IPS DF 6.9 (cell line): ENCODE measurements around the gene GNG2.

ENCODE experiments used
- DNase-seq: peaks from one replicate; pipeline ENCODE4 v3.0.0-alpha.2; 2013; ENCODE audit warnings: low read depth, low spot score
- H3K27ac ChIP-seq: one replicate; pipeline ENCODE4 v1.5.1; 2013; ENCODE audit warnings: low read length, control low read depth
- H3K27me3 ChIP-seq: 2 replicates; pipeline ENCODE4 v1.6.1; 2013; ENCODE audit warnings: mild to moderate bottlenecking, low read length; ENCODE audit not compliant: control insufficient read depth, insufficient read depth
- H3K36me3 ChIP-seq: 2 replicates; pipeline ENCODE4 v1.6.1; 2013; ENCODE audit warnings: low read length; ENCODE audit not compliant: control insufficient read depth, insufficient read depth
- H3K4me1 ChIP-seq: 2 replicates; pipeline ENCODE4 v1.6.1; 2013; ENCODE audit warnings: low read length; ENCODE audit not compliant: control insufficient read depth, insufficient read depth
- H3K4me3 ChIP-seq: 2 replicates; pipeline ENCODE4 v1.5.1; 2013; ENCODE audit warnings: mild to moderate bottlenecking, low read length
- H3K9me3 ChIP-seq: 2 replicates; pipeline ENCODE4 v1.6.1; 2013; ENCODE audit warnings: low read length, inconsistent platforms; ENCODE audit not compliant: control insufficient read depth, insufficient read depth
- WGBS: extraction: QIAGEN DNeasy Blood & Tissue Kit; methylation state at CpG from one replicate; pipeline ENCODE4 v1.1.7; 2013; ENCODE audit warnings: mixed read lengths, missing lambda C conversion rate; ENCODE audit not compliant: insufficient read length, insufficient coverage; 5-methylcytosine and 5-hydroxymethylcytosine counted together

The GNG2 gene

DNA sequence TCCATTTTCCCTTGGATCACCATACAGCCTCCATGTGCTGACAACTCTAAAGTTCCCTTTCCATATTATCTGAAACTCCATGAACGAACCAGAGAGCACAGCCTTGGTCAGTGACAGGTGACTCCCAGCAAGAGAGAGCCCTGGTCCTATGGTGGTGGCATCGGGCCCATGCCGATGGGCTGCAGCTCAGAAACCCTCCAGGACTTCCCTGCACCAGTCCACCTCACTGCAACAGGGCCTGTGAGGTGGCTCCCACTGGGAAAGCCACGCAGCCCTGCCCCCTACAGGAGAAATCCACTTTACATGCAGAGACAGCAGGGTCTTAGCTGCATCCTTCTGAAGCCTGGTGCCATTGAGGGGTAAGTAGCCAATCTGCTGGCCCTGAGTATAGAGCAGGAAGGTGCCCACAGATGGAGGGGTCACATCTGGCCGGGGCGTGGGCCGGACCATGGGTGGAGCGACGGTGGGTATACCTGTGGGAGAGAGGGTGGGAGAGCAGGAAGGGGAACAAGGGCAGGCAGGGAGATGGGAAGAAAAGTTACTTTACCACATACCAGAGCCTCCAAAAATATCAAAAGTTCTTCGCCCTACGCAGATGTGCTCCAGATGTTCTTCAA lies 153.7 kb downstream of the GNG2 start:
- Histone ChIP-seq H3K27ac (no peak overlapping the region), H3K9me3 (no peaks in the 10 kb centered on the region), H3K27me3 (no peaks in the 10 kb centered on the region), H3K4me3 (no peak overlapping the region), H3K36me3 (peaks cover 15% of the 10 kb centered on the region; the same call in 1 of the 2 replicates), H3K4me1 (peaks cover 3% of the 10 kb centered on the region; the same call in 1 of the 2 replicates)
- WGBS: no CpG with 5 or more reads among the region's 11 CpGs
- no peak for DNase-seq

DNA sequence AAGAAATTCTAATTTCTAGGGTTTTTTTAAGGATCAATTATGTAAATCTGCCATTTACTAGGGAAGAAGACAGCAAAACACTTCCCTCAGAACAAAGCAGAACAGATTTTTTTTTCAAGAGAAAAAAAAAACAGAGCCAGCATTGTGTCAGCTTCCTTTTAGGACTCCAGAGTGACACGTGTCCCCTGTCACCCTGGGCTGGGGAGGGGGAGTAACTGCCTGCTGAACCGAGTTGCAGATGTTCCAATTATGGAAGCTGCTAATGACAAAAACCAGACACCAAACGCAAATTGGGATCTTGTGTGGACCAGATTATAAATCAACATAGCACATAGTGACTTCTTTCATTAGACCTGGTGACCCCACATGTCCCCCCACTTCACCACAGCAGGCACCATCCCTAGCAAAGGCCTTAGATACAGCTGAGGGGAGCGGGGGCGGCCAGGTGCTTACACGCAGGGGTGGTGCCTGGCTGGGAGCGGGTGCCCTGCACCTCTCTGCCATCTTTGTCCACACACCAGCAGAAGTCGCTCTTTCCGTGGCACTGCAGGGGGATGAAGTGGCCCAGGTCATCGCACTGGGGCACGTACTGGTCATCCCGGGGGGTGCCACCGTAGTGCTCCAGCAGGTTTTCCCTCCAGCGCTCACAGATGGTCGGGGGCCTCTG lies 154.3 kb downstream of the GNG2 start:
- no peak for DNase-seq
- Histone ChIP-seq H3K27me3 (no peaks in the 10 kb centered on the region), H3K4me1 (peaks cover 3% of the 10 kb centered on the region; the same call in 1 of the 2 replicates), H3K27ac (no peak overlapping the region), H3K9me3 (no peaks in the 10 kb centered on the region), H3K4me3 (no peak overlapping the region), H3K36me3 (peaks cover 14% of the 10 kb centered on the region; the same call in 1 of the 2 replicates)
- WGBS: no CpG with 5 or more reads among the region's 15 CpGs

DNA sequence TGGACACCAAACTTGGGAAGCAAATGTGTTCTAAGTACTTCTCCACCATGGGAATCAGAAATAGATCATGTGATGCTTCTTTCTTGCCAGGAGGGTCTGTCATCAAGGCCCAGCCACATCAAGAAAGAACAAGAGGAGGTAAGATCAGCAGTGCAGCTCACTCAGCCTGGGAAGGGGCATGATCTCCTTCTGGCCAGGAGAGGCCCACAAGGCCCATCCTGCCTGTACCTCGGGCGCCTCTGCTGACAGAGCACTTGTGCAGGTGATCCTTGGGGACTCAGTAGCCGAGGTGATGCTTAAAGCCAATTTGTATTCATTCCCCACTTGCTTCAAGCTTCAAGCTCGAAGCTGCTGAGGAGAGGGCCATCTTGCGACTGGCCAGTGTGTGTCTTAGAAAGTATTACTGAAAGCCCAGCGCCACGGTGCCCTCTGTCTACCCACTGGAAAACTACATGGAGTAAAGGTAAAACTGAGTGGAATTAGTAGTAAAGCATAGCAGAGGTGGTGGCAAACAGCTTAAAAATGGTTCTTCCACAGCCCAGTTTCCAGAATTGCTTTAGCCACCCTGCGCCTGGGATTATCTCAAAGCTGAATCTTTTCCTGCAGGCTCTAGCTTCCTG lies 155.1 kb downstream of the GNG2 start:
- peaks cover 3% of the 10 kb centered on the region; the same call in 1 of the 2 replicates for H3K4me1 ChIP-seq
- H3K9me3 ChIP-seq: no peaks in the 10 kb centered on the region
- H3K27me3 ChIP-seq: no peaks in the 10 kb centered on the region
- H3K27ac ChIP-seq: no peak overlapping the region
- WGBS: no CpG with 5 or more reads among the region's 8 CpGs
- H3K4me3 ChIP-seq: no peak overlapping the region
- peaks cover 11% of the 10 kb centered on the region; the same call in 1 of the 2 replicates for H3K36me3 ChIP-seq
- DNase-seq: no peak

DNA sequence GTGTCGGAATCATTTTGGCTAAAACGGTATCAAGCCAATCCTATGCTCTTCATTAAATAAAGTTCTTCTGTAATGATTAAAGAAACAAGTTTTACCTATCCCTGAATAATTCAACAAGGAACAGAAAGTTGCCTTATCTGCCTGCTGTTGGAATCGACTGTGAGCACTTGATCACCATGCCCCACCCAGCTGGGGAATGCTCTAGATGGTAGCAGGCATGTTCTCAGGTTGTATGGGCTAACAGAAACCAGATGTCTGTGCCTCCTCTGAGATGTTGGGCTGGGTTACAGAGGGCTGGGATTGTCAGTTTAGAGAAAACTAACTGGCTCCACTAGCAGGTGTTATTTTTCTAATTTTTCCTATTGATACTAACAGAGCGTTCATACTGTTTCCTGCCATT lies 157.8 kb downstream of the GNG2 start:
- H3K27me3 ChIP-seq: no peaks in the 10 kb centered on the region
- no peak for DNase-seq
- no peak overlapping the region for H3K27ac ChIP-seq
- H3K9me3 ChIP-seq: no peaks in the 10 kb centered on the region
- H3K36me3 ChIP-seq: no peaks in the 10 kb centered on the region
- H3K4me1 ChIP-seq: peaks cover 5% of the 10 kb centered on the region; the same call in 1 of the 2 replicates
- no CpG with 5 or more reads among the region's 4 CpGs for whole genome bisulfite sequencing
- H3K4me3 ChIP-seq: no peak overlapping the region

DNA sequence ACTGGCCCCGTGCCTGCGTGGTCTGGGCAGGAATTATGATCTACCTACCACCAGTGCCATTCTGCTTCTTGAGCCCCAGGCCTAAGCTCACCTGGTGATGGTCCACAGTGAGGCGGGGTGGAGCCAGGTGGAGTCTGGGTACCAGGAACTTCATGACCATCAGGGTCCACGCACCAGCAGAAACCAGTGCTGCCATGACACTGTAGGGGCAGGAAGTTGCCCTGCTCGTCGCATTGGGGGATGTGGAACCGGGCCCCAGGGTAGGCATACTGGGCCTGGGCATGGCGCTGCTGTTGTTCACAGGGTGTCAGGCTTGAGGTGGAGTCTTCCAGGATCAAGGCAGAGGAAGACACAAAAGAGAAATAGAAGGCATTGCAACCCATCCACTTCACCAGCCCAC lies 158.6 kb downstream of the GNG2 start:
- no CpG with 5 or more reads among the region's 8 CpGs for WGBS
- H3K4me3 ChIP-seq: no peak overlapping the region
- no peak for DNase-seq
- no peak overlapping the region for H3K27ac ChIP-seq
- no peaks in the 10 kb centered on the region for H3K36me3 ChIP-seq
- H3K4me1 ChIP-seq: peaks cover 3% of the 10 kb centered on the region; the same call in 1 of the 2 replicates
- no peaks in the 10 kb centered on the region for H3K9me3 ChIP-seq
- H3K27me3 ChIP-seq: no peaks in the 10 kb centered on the region
